Measurements from ENCODE around the gene TBC1D25.

The TBC1D25 gene

DNA sequence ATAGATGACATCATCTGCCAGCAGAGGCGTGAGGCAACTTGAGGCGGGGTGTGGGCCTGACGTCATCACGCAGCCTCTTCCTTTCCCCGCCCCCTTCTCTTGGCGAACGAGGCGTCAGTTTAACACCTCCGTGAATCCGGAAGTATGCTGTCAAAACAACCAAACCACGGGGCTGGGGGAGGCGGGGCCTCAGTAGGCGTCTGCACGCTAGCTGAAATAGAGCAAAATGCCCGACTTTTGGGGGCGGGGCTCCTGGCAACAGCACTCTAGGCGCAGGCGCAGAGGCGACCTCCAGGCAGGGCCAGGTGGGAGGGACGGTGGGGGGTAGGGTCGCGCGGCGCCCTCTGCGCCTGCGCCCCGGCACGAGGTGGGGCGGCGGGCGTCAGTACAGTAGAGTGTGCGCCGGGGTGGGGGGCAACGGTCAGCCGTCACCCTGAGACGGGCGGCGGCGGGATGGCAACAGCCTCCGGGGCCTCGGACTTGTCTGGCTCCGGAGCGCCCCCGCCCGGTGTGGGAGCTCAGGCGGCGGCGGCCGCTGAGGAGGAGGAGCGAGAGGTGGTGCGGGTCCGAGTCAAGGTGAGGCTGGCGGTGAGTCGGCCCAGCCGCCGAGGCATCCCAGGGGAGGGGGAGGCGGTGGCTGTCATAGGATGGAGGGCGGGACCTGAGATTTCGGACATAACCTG lies at the start of gene TBC1D25:
TSS of gene TBC1D25 (plus strand) at position 370 of the 683 bp plus-strand sequence. CDS start at position 454, 84 bp downstream.
- DNase-seq (ENCODE audit: low read depth in 2 of 3, low spot score in 2 of 3), result peak; percentile 71 to 91 (median 75)

- no peak for DNase-seq (ENCODE audit: low read depth in 2 of 3, low spot score in 2 of 3)
Observed at GRCh38 chrX:48489892-48490291, 49.6 kb upstream of the TBC1D25 start.

GRCh38 chrX:48490661-48491060 lies 48.9 kb upstream of the TBC1D25 start:
- DNase-seq (ENCODE audit: low read depth in 2 of 3, low spot score in 2 of 3), result no peak

DNA sequence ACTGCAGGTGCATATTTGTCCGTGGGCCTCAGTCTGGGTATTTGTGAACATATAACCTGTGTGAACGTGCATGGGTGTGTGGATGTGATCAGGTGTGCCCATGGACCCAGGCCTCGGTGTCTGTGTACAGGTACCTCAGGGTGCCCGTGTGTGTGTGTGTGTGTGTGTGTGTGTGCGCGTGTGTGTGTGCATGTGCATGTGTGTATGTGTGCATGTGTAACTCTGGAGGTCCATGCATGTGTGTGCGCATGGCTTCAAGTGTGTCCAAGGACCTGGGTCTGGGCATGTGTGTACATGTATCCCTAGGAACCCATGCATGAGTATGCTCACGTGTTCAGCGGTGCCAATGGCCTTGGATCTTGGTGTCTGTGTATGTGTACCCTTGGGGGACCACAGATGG lies 47.7 kb upstream of the TBC1D25 start:
- no peak for DNase-seq (ENCODE audit: low read depth in 2 of 3, low spot score in 2 of 3)

DNA sequence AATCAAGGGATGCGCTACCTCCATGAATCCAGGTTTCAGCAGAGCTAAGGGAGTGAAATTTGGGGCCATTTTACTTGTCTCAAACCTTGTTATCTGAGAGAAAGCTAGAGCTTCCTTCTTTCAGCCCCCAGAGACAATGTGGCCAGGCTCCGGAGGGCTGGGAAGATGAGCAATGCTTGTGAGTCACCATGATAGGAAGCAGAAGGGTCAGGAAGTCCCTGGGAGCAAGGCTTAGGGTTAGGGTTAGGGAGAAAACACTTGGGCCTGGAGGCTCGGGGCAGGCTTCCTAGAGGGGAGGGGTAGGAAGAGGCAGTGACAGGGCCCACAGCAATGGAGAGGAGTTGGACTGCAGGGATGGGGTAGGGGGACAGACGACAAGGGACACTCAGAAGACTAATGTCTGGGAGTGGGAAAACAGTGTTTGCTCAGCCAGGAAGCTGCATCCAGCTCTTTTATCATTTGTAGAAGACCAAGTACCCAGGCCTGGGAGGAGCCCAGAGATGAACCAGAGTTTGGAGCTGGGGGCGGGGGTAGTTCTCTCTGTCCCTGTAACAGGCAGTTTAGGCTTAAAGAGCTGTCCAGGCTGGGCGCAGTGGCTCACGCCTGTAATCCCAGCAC lies 47.1 kb upstream of the TBC1D25 start:
- no peak for DNase-seq (ENCODE audit: low read depth in 2 of 3, low spot score in 2 of 3)

DNA sequence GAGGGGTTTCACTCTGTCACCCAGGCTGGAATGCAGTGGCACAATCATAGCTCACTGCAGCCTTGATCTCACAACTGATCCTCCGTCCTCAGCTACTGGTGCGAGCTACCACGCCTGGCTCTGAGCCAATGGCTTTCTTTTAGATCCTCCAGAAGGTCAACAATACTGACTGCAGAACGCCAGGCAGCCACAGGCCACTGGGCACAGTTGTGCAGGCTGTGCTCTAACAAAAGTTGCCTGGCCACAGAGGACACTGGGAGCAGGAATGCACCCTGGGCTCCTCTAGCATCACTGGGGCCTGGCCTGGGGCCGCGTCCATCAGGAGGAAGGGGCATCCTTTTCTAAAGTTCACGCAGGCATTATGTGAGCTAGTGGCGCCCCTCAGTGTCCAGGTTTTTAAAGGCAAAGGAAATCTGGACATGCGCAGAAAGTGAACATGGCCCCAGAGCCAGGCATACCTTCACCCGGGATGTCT lies 45.6 kb upstream of the TBC1D25 start:
- DNase-seq (ENCODE audit: low read depth in 2 of 3, low spot score in 2 of 3), result no peak

DNA sequence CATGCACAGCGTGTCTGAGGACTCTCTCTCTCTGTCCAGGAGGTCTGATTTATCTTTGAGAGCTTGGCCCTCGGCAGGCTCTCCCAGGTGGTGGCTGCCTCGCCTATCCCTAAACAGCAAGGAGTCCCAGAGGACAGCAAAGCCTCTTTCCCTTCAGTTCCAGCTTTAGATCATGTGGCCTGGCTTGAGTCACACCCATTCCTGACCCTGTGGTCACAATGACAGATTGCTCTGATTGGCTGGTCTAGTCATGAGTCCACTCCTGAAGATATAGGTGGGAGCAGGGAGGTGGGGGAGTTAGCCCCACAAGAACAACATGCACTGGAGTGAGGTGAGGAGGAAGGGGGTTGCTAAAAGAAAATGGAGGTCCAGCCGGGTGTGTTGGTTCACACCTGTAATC lies 42.9 kb upstream of the TBC1D25 start:
- DNase-seq (ENCODE audit: low read depth in 2 of 3, low spot score in 2 of 3), result no peak

DNA sequence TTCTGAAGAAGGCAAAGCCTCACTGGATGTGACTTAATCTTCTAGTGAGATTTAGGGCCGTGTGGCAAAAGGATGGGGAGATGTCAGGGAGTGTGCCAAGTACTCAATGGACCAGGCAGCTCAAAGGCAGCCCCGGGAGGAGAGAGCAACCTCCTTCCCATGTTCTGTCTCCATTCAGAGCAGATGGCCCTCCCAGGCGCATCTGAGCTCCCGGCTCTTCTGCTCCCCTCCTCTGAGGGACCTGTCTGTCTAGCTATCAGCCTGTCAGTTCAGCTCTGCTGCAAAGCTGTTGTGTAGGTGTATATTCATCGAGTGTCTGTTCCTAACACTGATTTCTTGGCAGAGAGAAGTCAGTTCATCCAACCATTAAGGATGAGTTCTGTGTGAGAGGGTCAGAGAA lies 41.6 kb upstream of the TBC1D25 start:
- no peak for DNase-seq (ENCODE audit: low read depth in 2 of 3, low spot score in 2 of 3)

DNA sequence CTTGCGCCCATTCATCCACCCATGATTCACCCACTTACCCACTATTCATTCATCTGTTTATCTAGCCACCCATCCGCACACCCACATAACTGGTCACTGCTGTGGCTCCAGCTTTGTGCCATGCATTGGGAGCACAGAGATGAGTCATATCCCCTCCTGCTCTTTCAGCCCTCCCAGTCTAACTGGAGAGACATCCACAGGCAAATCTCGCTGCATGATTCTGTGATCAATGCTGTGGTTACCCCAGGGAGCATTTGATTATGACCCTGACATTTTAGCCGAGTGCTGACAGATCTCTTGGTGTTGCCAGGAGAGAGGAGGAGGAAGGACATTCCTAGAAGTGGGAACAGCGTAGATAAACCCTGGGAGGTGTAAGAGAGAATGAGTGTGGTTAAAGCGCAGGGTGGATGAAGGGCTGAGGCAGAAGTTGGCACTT lies 41.1 kb upstream of the TBC1D25 start:
- no peak for DNase-seq (ENCODE audit: low read depth in 2 of 3, low spot score in 2 of 3)

GRCh38 chrX:48504261-48504660 lies 35.3 kb upstream of the TBC1D25 start:
- DNase-seq (ENCODE audit: low read depth in 2 of 3, low spot score in 2 of 3), result no peak

- no peak for DNase-seq (ENCODE audit: low read depth in 2 of 3, low spot score in 2 of 3)
Observed at GRCh38 chrX:48505481-48505880, 34.0 kb upstream of the TBC1D25 start.

- DNase-seq (ENCODE audit: low read depth in 2 of 3, low spot score in 2 of 3), result no peak
Observed at GRCh38 chrX:48507246-48507645, 32.3 kb upstream of the TBC1D25 start.

- peak; percentile 40 to 61 (median 53) for DNase-seq (ENCODE audit: low read depth in 2 of 3, low spot score in 2 of 3)
Observed at GRCh38 chrX:48508400-48509244, 30.9 kb upstream of the TBC1D25 start, which contains the start of gene PORCN. Gene PORCN (plus strand): TSS chrX:48508992. CDS start chrX:48509821, 829 bp downstream.

DNA sequence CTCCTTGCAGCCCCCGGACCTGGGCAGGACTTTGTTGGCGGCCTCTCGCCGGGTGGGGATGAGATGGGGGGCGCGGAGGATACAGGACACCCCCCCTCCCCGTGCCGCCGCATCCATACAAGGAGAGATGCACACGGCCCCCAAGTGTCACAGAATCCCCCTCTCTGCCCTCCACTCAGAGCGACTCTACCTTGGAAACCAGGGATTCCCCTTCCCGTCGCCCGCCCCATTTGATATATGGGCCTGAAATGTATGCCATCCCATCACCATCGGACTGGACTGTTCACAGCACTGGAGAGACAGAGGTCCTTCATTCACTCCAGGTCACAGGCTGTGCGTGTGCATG lies 30.3 kb upstream of the TBC1D25 start:
- DNase-seq (ENCODE audit: low read depth in 2 of 3, low spot score in 2 of 3), result no peak

DNA sequence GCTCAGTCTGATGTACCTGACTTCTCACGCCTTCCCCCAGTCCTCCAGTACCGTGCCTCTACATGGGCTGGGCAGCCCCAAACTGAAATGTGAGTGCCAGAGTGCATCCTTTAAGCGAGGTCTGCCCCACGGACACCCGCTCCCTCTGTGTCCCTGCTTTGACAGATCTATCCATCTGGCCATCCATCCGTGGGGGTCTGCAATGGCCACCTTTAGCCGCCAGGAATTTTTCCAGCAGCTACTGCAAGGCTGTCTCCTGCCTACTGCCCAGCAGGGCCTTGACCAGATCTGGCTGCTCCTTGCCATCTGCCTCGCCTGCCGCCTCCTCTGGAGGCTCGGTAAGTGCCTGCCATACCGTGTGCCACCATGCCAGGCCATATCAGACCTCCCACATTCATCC lies 29.9 kb upstream of the TBC1D25 start:
- DNase-seq (ENCODE audit: low read depth in 2 of 3, low spot score in 2 of 3), result no peak

- no peak for DNase-seq (ENCODE audit: low read depth in 2 of 3, low spot score in 2 of 3)
Observed at GRCh38 chrX:48511560-48511959, 28.0 kb upstream of the TBC1D25 start.

GRCh38 chrX:48512371-48512935 lies 27.1 kb upstream of the TBC1D25 start:
- DNase-seq (ENCODE audit: low read depth in 2 of 3, low spot score in 2 of 3), result no peak

- DNase-seq (ENCODE audit: low read depth in 2 of 3, low spot score in 2 of 3), result no peak
Observed at GRCh38 chrX:48513670-48514069, 25.8 kb upstream of the TBC1D25 start.

- no peak for DNase-seq (ENCODE audit: low read depth in 2 of 3, low spot score in 2 of 3)
Observed at GRCh38 chrX:48514126-48514806, 25.2 kb upstream of the TBC1D25 start.

DNA sequence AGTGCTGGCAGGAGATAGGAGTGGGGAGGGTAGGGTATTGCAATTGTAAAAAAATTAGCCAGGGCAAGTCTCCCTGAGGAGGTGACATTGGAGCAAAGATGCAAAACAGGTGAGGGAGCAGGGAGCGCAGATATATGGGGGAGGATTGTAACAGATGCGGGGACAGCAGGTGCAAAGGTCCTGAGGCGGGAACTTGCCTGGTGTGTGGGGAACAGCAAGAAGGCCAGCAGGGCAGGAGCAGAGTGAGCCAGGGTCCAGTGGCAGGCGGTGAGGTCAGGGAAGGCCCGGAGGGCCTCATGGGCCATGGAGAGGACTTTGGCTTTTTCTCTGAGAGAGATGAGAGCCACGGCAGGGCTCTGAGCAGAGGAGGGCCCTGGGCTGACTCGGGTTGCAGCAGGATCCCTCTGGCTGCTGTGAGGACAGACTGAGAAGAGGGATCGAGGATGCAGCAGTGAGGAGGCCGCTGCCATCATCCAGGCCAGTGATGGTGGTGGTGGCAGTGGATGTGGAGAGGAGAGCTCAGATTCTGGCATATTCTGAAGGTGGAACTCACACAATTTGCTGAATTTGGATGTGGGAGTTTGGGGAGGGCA lies 24.6 kb upstream of the TBC1D25 start:
- DNase-seq (ENCODE audit: low read depth in 2 of 3, low spot score in 2 of 3), result no peak

DNA sequence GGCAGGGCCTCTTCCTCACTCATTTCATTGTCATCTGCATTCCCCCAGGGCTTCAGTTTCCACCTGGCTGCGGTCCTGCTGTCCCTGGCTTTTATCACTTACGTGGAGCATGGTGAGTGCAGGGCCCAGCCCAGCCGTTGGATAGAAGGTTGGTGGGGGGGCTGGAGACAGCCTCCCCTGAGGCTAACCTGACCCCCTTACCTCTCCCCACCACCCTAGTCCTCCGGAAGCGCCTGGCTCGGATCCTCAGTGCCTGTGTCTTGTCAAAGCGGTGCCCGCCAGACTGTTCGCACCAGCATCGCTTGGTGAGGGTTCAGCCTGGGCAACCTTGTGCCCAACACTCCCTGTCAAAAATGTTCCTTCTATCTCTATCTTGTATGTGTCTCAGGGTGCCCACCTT lies 23.7 kb upstream of the TBC1D25 start:
- no peak for DNase-seq (ENCODE audit: low read depth in 2 of 3, low spot score in 2 of 3)
